K562 (cell line): ENCODE data around the gene ODAD4. TPM values are rescaled to one million over a fixed set of nuclear protein-coding genes. Genes with fewer than 3 reads are reported as not detected.

ENCODE experiments used
- CEBPZ ChIP-seq: fragments of 150-350 bp; IDR thresholded peaks from 2 replicates; pipeline ENCODE4 v1.6.1; 2014; ENCODE audit warnings: low read depth, mild to moderate bottlenecking, low read length, borderline replicate concordance
- DIDO1 ChIP-seq: fragments of 450-650 bp; IDR thresholded peaks from 2 replicates; pipeline ENCODE4 v1.6.1; 2016; ENCODE audit warnings: low read depth, missing biosample characterization, missing genetic modification characterization
- HMG20A ChIP-seq: fragments of 450-650 bp; formaldehyde crosslinking; conservative IDR thresholded peaks from 2 replicates; pipeline ENCODE4 v1.4.0; 2020; ENCODE audit warnings: mild to moderate bottlenecking, mixed read lengths
- LARP7 ChIP-seq: fragments of 450-650 bp; IDR thresholded peaks from 2 replicates; pipeline ENCODE4 v1.6.1; 2016
- LEF1 ChIP-seq: fragments of 450-650 bp; IDR thresholded peaks from 2 replicates; pipeline ENCODE4 v1.6.1; 2016; ENCODE audit warnings: mild to moderate bottlenecking
- MYBL2 ChIP-seq, 2 experiments: fragments of 450-650 bp in 1 of 2; sonication (generic) in 1 of 2; formaldehyde crosslinking in 1 of 2; IDR thresholded peaks; 2 replicates each; pipeline versions ENCODE4 v1.6.1 to v1.8.1; 2017 to 2022; ENCODE audit warnings: borderline replicate concordance in 1 of 2, inconsistent platforms in 1 of 2, low read depth in 1 of 2, mild to moderate bottlenecking in 1 of 2, missing genetic modification reagents in 1 of 2, moderate library complexity in 1 of 2
- NCOA4 ChIP-seq: fragments of 450-650 bp; IDR thresholded peaks from 2 replicates; pipeline ENCODE4 v1.6.1; 2018; ENCODE audit warnings: mild to moderate bottlenecking; ENCODE audit not compliant: partially characterized antibody
- NFE2 ChIP-seq: IDR thresholded peaks from 2 replicates; pipeline ENCODE4 v1.6.1; 2014; ENCODE audit warnings: antibody characterized with exemption, low read depth
- NR2F6 ChIP-seq: fragments of 450-650 bp; formaldehyde crosslinking; IDR thresholded peaks from 2 replicates; pipeline ENCODE4 v1.4.0; 2020; ENCODE audit warnings: mild to moderate bottlenecking
- NR4A1 ChIP-seq, 2 experiments: fragments of 250-450 bp in 1 of 2; fragments of 450-650 bp in 1 of 2; sonication (Bioruptor Pico) in 1 of 2; IDR thresholded peaks; 2 replicates each; pipeline versions ENCODE4 v1.4.0 to v1.6.1; 2016 to 2020; ENCODE audit warnings: mild to moderate bottlenecking in 2 of 2, missing compliant biosample characterization in 1 of 2, missing genetic modification characterization in 1 of 2, moderate library complexity in 1 of 2
- PHF8 ChIP-seq: fragments of 200-600 bp; sonication (generic); IDR thresholded peaks from 2 replicates; pipeline ENCODE4 v1.6.1; 2012; ENCODE audit warnings: mixed run types, mild to moderate bottlenecking, inconsistent platforms, low read length, moderate library complexity, borderline replicate concordance
- SLC30A9 ChIP-seq: fragments of 250-450 bp; sonication (Bioruptor Pico); IDR thresholded peaks from 2 replicates; pipeline ENCODE4 v1.8.0; 2022; ENCODE audit warnings: mild to moderate bottlenecking, moderate library complexity
- SP1 ChIP-seq: sonication (generic); formaldehyde crosslinking; IDR thresholded peaks from 2 replicates; pipeline ENCODE4 v1.8.1; 2022; ENCODE audit warnings: mild to moderate bottlenecking, missing genetic modification reagents
- SRSF1 ChIP-seq: fragments of 200-400 bp; formaldehyde crosslinking; IDR thresholded peaks from 2 replicates; pipeline ENCODE4 v1.6.1; 2017; ENCODE audit warnings: mild to moderate bottlenecking, low read depth, low read length, moderate library complexity
- TAF7 ChIP-seq: fragments of 450-650 bp; IDR thresholded peaks from 2 replicates; pipeline ENCODE4 v1.6.1; 2016; ENCODE audit warnings: missing genetic modification characterization, missing compliant biosample characterization
- TAL1 ChIP-seq: fragments of 450-650 bp; IDR thresholded peaks from 2 replicates; pipeline ENCODE4 v1.6.1; 2016; ENCODE audit warnings: mild to moderate bottlenecking
- TCFL5 ChIP-seq: fragments of 250-450 bp; sonication (Bioruptor Pico); conservative IDR thresholded peaks from 2 replicates; pipeline ENCODE4 v1.6.1; 2021; ENCODE audit warnings: mild to moderate bottlenecking, moderate library complexity, matching md5 sums
- TSC22D4 ChIP-seq: fragments of 450-650 bp; IDR thresholded peaks from 2 replicates; pipeline ENCODE4 v1.6.1; 2016; ENCODE audit warnings: missing genetic modification characterization, missing biosample characterization, control low read depth
- YBX1 ChIP-seq: fragments of 450-650 bp; IDR thresholded peaks from 2 replicates; pipeline ENCODE4 v1.7.1; 2016; ENCODE audit warnings: mild to moderate bottlenecking
- ZKSCAN1 ChIP-seq: fragments of 150-350 bp; IDR thresholded peaks from 2 replicates; pipeline ENCODE4 v1.6.1; 2016; ENCODE audit warnings: low read depth, low read length
- ZNF134 ChIP-seq: fragments of 250-450 bp; sonication (Bioruptor Pico); conservative IDR thresholded peaks from 2 replicates; pipeline ENCODE4 v1.4.0; 2020
- ZNF175 ChIP-seq: fragments of 200-800 bp; sonication (Bioruptor generic); IDR thresholded peaks from 2 replicates; pipeline ENCODE4 v1.6.1; 2016; ENCODE audit warnings: low read depth, mild to moderate bottlenecking, missing genetic modification characterization, missing compliant biosample characterization
- ZNF224 ChIP-seq: sonication (generic); formaldehyde crosslinking; IDR thresholded peaks from 2 replicates; pipeline ENCODE4 v1.8.0; 2022; ENCODE audit warnings: mild to moderate bottlenecking, missing genetic modification reagents
- ZNF253 ChIP-seq: fragments of 250-450 bp; sonication (Bioruptor Pico); conservative IDR thresholded peaks from 2 replicates; pipeline ENCODE4 v1.6.1; 2021; ENCODE audit warnings: mild to moderate bottlenecking
- ZNF699 ChIP-seq: fragments of 250-450 bp; sonication (Bioruptor Pico); IDR thresholded peaks from 2 replicates; pipeline ENCODE4 v1.8.0; 2021; ENCODE audit warnings: mild to moderate bottlenecking, moderate library complexity; ENCODE audit not compliant: insufficient replicate concordance
- ZNF740 ChIP-seq, 3 experiments: fragments of 200-800 bp in 1 of 3; sonication (Bioruptor generic) in 1 of 3; sonication (generic) in 1 of 3; formaldehyde crosslinking in 1 of 3; IDR thresholded peaks; 2 replicates each; pipeline versions ENCODE4 v1.6.1 to v1.8.0; 2016 to 2022; ENCODE audit warnings: mild to moderate bottlenecking in 2 of 3, missing compliant biosample characterization in 2 of 3, missing genetic modification characterization in 2 of 3, missing genetic modification reagents in 1 of 3
- polyA plus RNA-seq, 8 experiments: library from polyadenylated mRNA; depleted of rRNA in 4 of 8; stranded (reverse) in 5 of 8; unstranded in 3 of 8; fragments of >200 nt; fragmentation: Nextera tagmentation in 2 of 8; fragmentation: Illumina TruSeq in 1 of 8; extraction: Ambion mirVana in 2 of 8; extraction: Trizol in 1 of 8; gene quantifications; 2 replicates each; pipeline versions ENCODE4 v1.2.1 to v1.2.3, GENCODE V29; 2011 to 2014; ENCODE audit warnings: inconsistent platforms in 1 of 8, missing spikeins in 1 of 8
- total RNA-seq, 7 experiments: library from RNA; depleted of rRNA in 6 of 7; stranded (reverse); fragments of >200 nt in 6 of 7; fragmentation: Illumina TruSeq in 2 of 7; extraction: Trizol in 2 of 7; gene quantifications; 2 replicates each; pipeline versions ENCODE4 v1.2.1 to v1.2.3, GENCODE V29; 2011 to 2021; ENCODE audit warnings: low replicate concordance in 1 of 7

ODAD4 gene
- total and polyA plus RNA-seq, 9 of the 15 experiments (the other 6 are each of a cell fraction or from before 2014, with no cell fraction given), result 0.09 to 0.98 (median 0.51) TPM

- TF ChIP-seq NR4A1 (CRISPR knock-in tag; IDR thresholded peaks at IDR 0.05) (no peak), NR4A1 (tag; IDR thresholded peaks at IDR 0.05) (no peak), DIDO1 (no peak), TSC22D4 (no peak), MYBL2 (IDR thresholded peaks at IDR 0.05; ENCODE audit: low read depth) (no peak), MYBL2 (CRISPR knock-in tag; IDR thresholded peaks at IDR 0.05; ENCODE audit: borderline replicate concordance) (no peak), ZKSCAN1 (no peak), SLC30A9 (CRISPR knock-in tag) (no peak), ZNF134 (CRISPR knock-in tag) (no peak), TAF7 (tag) (no peak), NCOA4 (no peak), LEF1 (no peak), LARP7 (no peak), CEBPZ (no peak), YBX1 (no peak), ZNF740 (CRISPR knock-in tag; IDR thresholded peaks at IDR 0.05) (no peak), ZNF740 (tag; IDR thresholded peaks at IDR 0.05) (no peak), TCFL5 (CRISPR knock-in tag) (no peak), ZNF175 (peak; percentile 40; the same call in 1 of the 2 replicates), SRSF1 (no peak), TAL1 (no peak), SP1 (peak; percentile 37; the same call in 1 of the 2 replicates), ZNF224 (no peak), ZNF253 (CRISPR knock-in tag) (no peak), NR2F6 (CRISPR knock-in tag) (no peak), ZNF699 (CRISPR knock-in tag) (no peak), PHF8 (peak; percentile 71; the same call in 1 of the 2 replicates), NFE2 (no peak), HMG20A (CRISPR knock-in tag) (no peak)
Observed at GRCh38 chr17:41966463-41967140, 36.2 kb downstream of the ODAD4 start, which contains the start of gene CNP (continued).
